AG09319 (cell line): ENCODE data around the gene ASTN2.

Experiments
- DNase-seq: peaks from one replicate; pipeline ENCODE4 v3.0.0-alpha.2; 2010; ENCODE audit warnings: low read depth; ENCODE audit errors: extremely low read depth
- TF ChIP-seq, protein P1 (sequence below): IDR thresholded peaks from 2 replicates; pipeline ENCODE4 v1.5.1; 2011; ENCODE audit warnings: low read depth, mild to moderate bottlenecking, inconsistent platforms, low read length, moderate library complexity

The ASTN2 gene

DNA sequence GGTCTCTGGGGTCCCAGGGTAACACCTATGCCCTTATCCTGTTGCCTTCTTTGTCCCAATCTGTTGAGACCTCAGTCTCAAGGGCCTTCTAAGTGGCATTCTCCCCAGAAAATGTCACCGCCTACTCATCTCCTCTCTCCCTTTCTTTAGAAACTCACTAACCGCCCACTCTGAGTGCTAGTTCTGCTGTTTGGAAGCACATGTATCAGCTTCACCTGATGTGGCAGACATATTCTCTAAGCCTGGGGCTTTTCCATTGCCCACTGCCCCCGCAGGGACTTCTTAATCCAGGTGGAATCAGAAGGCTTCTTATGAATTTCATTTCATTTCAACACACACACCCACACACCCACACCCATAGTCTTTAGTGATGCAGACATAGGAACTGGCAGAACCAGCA, 165.1 kb downstream of the ASTN2 start:
- TF ChIP-seq, protein P1, sequence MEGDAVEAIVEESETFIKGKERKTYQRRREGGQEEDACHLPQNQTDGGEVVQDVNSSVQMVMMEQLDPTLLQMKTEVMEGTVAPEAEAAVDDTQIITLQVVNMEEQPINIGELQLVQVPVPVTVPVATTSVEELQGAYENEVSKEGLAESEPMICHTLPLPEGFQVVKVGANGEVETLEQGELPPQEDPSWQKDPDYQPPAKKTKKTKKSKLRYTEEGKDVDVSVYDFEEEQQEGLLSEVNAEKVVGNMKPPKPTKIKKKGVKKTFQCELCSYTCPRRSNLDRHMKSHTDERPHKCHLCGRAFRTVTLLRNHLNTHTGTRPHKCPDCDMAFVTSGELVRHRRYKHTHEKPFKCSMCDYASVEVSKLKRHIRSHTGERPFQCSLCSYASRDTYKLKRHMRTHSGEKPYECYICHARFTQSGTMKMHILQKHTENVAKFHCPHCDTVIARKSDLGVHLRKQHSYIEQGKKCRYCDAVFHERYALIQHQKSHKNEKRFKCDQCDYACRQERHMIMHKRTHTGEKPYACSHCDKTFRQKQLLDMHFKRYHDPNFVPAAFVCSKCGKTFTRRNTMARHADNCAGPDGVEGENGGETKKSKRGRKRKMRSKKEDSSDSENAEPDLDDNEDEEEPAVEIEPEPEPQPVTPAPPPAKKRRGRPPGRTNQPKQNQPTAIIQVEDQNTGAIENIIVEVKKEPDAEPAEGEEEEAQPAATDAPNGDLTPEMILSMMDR = no peak
- DNase-seq = no peak

DNA sequence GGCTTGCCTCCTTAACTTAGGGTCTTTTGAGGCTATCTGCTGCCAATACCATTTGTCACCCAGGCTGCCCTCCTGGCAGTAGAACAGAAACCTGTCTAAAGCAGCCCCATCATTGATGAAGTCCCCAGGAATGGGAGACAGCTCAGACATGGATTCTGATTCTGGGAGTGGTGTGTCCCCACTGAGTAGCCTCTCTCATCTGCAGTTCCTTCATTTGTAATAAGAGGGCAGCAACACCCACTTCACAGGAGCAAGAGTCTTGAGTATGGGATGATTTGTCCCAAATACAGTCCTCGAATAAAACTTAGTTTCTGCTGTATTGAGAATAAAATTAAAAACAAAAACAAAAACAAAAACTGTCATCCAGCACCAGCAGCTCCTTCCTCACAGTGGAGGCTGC, 167.6 kb downstream of the ASTN2 start:
- TF ChIP-seq, protein P1 = no peak
- DNase-seq = no peak

DNA sequence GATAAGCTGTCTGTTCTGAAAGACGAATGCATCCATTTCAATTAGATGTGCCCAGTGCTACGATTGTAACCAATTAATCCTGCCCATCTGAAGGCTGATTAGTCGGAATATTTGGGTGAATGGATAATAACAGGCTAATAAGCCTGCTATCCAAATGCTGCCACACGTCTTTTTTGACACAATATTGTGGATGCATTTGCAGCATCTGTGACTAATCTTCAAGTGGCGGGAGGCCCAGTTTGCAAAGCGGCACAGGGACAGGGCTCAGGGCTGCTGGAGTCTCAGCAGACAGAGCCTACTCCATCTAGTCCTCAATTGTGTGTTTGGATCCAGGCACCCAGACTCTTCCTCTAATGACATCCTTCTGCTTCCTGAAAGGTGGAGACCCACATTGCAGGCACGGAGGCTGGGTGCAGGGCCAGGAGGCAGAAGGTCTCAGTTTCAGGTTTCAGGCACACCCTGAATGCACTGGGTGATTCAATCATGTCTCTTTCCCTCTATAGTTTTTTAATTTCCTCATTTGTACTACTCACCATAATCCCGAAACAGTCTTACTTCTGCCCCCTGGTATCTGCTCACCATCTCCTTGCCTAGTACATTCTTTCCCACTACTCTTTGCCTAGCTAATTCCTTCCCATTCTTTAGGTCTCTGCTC, 169.6 kb downstream of the ASTN2 start:
- TF ChIP-seq, protein P1 = no peak
- no peak for DNase-seq

DNA sequence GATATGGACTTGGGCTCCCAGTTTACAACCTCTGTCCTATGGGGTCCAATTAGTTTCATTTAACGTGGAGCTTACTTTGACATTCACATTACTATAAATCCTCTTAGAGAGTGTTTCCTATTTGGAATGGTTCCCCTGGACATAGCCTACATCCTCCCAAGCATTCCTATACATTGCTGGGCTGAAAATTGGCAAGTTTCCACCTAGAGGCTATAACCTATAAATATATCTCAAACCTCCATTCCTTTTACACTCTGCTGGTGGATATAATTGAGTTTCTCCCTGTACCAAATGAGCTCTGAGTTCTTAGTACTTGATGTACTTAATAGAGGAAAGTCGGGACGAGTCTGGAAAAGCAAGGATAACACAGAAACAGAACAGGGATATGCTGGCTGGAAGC, 172.8 kb downstream of the ASTN2 start:
- no peak for DNase-seq
- TF ChIP-seq, protein P1 = no peak

DNA sequence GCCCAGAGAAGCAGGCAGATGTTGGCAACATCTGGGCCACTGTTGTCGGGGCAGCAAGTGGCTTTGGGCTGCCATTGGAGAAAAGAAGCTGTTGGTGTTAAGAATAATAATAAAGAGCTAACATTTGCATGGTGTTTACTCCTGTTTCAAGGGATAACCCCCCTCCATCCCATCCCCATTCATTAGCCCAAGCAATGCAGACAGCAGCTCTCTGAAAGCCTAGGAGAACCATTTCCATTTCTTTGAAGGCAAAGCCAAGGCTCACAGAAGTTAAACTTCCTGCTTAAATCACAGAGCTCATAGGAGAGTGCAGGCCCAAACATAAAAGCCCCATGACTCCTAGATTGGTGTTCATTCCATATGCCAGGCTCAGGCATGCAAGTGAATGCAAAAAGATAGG, 175.4 kb downstream of the ASTN2 start:
- TF ChIP-seq, protein P1 = no peak
- no peak for DNase-seq

DNA sequence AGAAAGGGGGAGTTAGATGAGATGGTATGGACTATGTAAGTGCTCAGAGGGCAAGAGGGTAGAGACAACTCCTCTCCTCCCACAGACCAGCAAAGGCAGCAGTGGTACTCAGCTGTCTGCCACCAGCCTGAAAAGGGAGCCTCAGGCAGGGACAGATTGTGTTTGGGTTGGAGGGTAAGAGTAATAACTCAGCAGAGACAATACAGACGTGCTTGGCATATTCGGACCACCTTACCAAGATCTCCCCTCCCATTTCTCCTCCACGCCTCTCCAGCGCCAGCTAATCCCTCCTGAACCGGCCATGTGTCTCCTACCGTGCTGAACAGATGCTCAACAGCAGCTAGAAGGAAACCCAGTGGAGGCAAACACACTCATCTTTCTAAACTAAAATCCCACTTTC, 180.8 kb downstream of the ASTN2 start:
- TF ChIP-seq, protein P1 = no peak
- no peak for DNase-seq

DNA sequence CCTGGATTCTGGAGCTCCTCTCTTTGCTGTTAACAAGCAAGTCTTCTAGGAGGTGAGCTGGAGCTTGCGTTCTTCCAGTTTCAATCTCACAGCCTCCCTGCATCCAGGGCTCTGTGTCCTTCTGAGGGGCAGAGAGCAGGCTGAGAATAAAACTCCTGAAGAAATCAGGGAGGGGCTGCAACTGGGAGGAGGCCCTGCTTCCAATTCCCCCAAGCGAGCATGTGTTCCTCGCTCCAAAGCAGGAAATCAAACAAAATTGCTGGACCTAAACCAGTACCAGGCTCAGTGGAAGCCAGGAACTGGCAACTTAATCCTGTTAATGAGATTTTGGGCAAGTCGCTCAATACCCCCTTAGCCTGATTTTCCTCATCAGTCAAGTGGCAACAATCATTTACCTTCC, 181.8 kb downstream of the ASTN2 start:
- no peak for DNase-seq
- TF ChIP-seq, protein P1 = no peak
